ENCODE results near the gene GNB4. TPM values are rescaled to one million over a fixed set of nuclear protein-coding genes. Genes with fewer than 3 reads are reported as not detected.

Gene GNB4
- total RNA-seq, 1 experiment from 2014 or later = 36.7 TPM

DNA sequence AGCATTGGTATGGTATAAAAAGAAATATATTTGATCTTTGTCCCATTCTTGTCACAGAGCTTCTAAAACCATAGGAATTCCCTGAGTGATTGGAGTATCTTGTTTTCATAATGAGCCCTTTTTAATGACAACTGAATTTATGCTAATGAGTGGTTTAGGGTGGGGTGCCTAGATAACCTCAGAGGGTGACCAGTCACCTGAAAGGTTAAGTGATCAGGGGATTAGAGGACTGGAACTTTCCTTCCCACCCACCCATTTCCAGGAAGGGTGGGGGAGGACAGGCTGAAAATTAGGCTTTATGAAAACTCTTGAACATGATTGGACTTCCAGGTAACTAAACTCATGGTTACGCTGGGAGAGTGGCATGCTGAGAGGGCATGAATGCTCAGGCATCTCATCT lies 95.3 kb downstream of the GNB4 start (continued):
- TF ChIP-seq USF1 (CRISPR knock-in tag; IDR thresholded peaks at IDR 0.05) (no peak), NFE2L1 (CRISPR knock-in tag; IDR thresholded peaks at IDR 0.05) (no peak), IRF1 (CRISPR knock-in tag; IDR thresholded peaks at IDR 0.05) (no peak), NR1H2 (CRISPR knock-in tag; IDR thresholded peaks at IDR 0.05) (no peak)
- TF ChIP-seq, protein P1, sequence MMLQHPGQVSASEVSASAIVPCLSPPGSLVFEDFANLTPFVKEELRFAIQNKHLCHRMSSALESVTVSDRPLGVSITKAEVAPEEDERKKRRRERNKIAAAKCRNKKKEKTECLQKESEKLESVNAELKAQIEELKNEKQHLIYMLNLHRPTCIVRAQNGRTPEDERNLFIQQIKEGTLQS (CRISPR knock-in tag; conservative IDR thresholded peaks at IDR 0.05) = no peak
- TF ChIP-seq, protein P2, sequence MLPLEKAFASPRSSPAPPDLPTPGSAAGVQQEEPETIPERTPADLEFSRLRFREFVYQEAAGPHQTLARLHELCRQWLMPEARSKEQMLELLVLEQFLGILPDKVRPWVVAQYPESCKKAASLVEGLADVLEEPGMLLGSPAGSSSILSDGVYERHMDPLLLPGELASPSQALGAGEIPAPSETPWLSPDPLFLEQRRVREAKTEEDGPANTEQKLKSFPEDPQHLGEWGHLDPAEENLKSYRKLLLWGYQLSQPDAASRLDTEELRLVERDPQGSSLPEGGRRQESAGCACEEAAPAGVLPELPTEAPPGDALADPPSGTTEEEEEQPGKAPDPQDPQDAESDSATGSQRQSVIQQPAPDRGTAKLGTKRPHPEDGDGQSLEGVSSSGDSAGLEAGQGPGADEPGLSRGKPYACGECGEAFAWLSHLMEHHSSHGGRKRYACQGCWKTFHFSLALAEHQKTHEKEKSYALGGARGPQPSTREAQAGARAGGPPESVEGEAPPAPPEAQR (CRISPR knock-in tag; IDR thresholded peaks at IDR 0.05) = no peak
- TF ChIP-seq, protein P3, sequence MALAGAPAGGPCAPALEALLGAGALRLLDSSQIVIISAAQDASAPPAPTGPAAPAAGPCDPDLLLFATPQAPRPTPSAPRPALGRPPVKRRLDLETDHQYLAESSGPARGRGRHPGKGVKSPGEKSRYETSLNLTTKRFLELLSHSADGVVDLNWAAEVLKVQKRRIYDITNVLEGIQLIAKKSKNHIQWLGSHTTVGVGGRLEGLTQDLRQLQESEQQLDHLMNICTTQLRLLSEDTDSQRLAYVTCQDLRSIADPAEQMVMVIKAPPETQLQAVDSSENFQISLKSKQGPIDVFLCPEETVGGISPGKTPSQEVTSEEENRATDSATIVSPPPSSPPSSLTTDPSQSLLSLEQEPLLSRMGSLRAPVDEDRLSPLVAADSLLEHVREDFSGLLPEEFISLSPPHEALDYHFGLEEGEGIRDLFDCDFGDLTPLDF (CRISPR knock-in tag; IDR thresholded peaks at IDR 0.05) = no peak

DNA sequence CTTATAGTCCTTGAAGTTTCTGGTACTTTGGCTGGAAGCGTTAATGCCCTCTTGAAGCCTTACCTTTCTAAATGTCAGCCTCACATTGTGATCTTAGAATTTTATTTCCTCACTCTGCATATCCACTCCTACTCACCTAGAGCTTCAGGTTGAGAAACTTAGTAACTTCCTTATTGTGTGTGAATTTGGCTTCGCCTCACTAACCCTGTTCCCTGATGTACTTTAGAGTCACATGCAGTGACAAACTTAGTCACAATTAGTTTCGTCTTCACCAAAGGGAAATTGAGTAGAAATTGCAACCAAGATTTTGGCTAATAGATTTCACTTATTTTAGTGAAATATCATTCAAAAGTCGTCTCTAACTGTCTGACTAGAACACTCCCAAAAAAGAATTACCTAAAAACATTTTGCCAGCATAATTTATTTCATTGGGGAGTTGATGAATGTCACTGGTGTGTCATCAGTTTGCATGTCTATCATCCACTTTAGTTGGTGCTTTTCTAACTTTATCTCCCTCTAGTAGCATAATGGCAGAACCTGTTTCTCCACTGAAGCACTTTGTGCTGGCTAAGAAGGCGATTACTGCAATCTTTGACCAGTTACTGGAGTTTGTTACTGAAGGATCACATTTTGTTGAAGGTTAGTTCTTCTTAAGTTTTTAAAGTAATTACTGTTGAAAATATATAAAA lies 102.8 kb downstream of the GNB4 start:
- ATAC-seq (no peak), DNase-seq (ENCODE audit: low spot score) (no peak)
- Mint-ChIP-seq H3K4me3 (peak overlapping the region; percentile 99), H3K4me1 (peaks cover 8% of the 10 kb centered on the region), H3K36me3 (peaks cover 17% of the 10 kb centered on the region), H3K27me3 (ENCODE audit: low read depth) (no peaks in the 10 kb centered on the region), H3K27ac (peak overlapping the region; percentile 55; the same call in 1 of the 2 replicates), H3K9me3 (0 out of 2 replicates have a peak, but pooled peaks cover 3% of the 10 kb centered on the region)
- ChIA-PET CTCF (interaction anchor here (1.5 kb wide), 1 partner anchor 23 kb away, joined by 3 read pairs; no protein-coding TSS in a partner anchor), POLR2A (interaction anchor here (1.2 kb wide), 1 partner anchor 25 kb away, joined by 3 read pairs; no protein-coding TSS in a partner anchor)
- no peak for TF ChIP-seq NFATC4 (CRISPR knock-in tag; IDR thresholded peaks at IDR 0.05)
- TF ChIP-seq ERG (CRISPR knock-in tag; IDR thresholded peaks at IDR 0.05) = no peak

- 0 out of 2 replicates have a peak, but pooled peaks cover 3% of the 10 kb centered on the region for H3K9me3 Mint-ChIP-seq
- CTCF ChIA-PET = interaction anchor here (1.4 to 1.7 kb wide), 3 partner anchors 22 to 215 kb away, joined by 3 to 5 read pairs (median 3); partner anchors contain the start of genes ACTL6A and ZNF639
- POLR2A ChIA-PET = interaction anchor here (0.6 to 1.6 kb wide), 4 partner anchors 9 to 257 kb away, joined by 3 to 6 read pairs (median 4); partner anchors contain the start of genes MRPL47 and NDUFB5
- peaks cover 8% of the 10 kb centered on the region for H3K4me1 Mint-ChIP-seq
- peak; percentile 96 for ATAC-seq
- H3K4me3 Mint-ChIP-seq = peak within 1 kb of the TSS; percentile 99
- DNase-seq (ENCODE audit: low spot score) = peak; percentile 90
- no peaks in the 10 kb centered on the region for H3K27me3 Mint-ChIP-seq (ENCODE audit: low read depth)
- peak within 1 kb of the TSS; percentile 98 for H3K27ac Mint-ChIP-seq
- H3K36me3 Mint-ChIP-seq = peaks cover 13% of the 10 kb centered on the region
- TF ChIP-seq ZNF396 (CRISPR knock-in tag; IDR thresholded peaks at IDR 0.05; ENCODE audit: borderline replicate concordance) (no peak), GTF2I (CRISPR knock-in tag; conservative IDR thresholded peaks at IDR 0.05) (no peak), TCF7 (CRISPR knock-in tag; IDR thresholded peaks at IDR 0.05; ENCODE audit: low read depth) (no peak), NFYB (CRISPR knock-in tag; conservative IDR thresholded peaks at IDR 0.05; ENCODE audit: low read depth) (peak; percentile 46; the same call in 1 of the 2 replicates), TP53 (CRISPR knock-in tag; IDR thresholded peaks at IDR 0.05) (no peak), ERG (CRISPR knock-in tag; IDR thresholded peaks at IDR 0.05) (no peak; the same call in 1 of the 2 replicates), SP1 (CRISPR knock-in tag; conservative IDR thresholded peaks at IDR 0.05) (peak; percentile 75), NR3C1 (CRISPR knock-in tag; conservative IDR thresholded peaks at IDR 0.05; ENCODE audit: low read depth) (no peak), NR2C2 (CRISPR knock-in tag; IDR thresholded peaks at IDR 0.05) (no peak), ZNF138 (CRISPR knock-in tag; conservative IDR thresholded peaks at IDR 0.05) (no peak), USF2 (CRISPR knock-in tag; IDR thresholded peaks at IDR 0.05) (no peak), FOXK1 (CRISPR knock-in tag; IDR thresholded peaks at IDR 0.05) (peak; percentile 77; the same call in 1 of the 2 replicates)
- TF ChIP-seq, protein P4, sequence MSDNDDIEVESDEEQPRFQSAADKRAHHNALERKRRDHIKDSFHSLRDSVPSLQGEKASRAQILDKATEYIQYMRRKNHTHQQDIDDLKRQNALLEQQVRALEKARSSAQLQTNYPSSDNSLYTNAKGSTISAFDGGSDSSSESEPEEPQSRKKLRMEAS (CRISPR knock-in tag; IDR thresholded peaks at IDR 0.05) = 0 out of 2 replicates have a peak, but pooled peaks have one; percentile 51
These were observed 103.7 kb downstream of the GNB4 start, which contains the start of gene MFN1 for GRCh38 chr3:179347345-179348194. Gene MFN1, plus strand, starts transcription at chr3:179347709. Its CDS starts 1,143 bp downstream, at chr3:179348852.
